Measurements from ENCODE around the gene KRTAP16-1. TPM values are rescaled to one million over a fixed set of nuclear protein-coding genes. Genes with fewer than 3 reads are reported as not detected.

The KRTAP16-1 gene
- total RNA-seq, 3 donors from 2014 or later (not counting 1 experiment from before 2014, with no cell fraction given), result 0.16 to 0.23 (median 0.23) TPM

DNA sequence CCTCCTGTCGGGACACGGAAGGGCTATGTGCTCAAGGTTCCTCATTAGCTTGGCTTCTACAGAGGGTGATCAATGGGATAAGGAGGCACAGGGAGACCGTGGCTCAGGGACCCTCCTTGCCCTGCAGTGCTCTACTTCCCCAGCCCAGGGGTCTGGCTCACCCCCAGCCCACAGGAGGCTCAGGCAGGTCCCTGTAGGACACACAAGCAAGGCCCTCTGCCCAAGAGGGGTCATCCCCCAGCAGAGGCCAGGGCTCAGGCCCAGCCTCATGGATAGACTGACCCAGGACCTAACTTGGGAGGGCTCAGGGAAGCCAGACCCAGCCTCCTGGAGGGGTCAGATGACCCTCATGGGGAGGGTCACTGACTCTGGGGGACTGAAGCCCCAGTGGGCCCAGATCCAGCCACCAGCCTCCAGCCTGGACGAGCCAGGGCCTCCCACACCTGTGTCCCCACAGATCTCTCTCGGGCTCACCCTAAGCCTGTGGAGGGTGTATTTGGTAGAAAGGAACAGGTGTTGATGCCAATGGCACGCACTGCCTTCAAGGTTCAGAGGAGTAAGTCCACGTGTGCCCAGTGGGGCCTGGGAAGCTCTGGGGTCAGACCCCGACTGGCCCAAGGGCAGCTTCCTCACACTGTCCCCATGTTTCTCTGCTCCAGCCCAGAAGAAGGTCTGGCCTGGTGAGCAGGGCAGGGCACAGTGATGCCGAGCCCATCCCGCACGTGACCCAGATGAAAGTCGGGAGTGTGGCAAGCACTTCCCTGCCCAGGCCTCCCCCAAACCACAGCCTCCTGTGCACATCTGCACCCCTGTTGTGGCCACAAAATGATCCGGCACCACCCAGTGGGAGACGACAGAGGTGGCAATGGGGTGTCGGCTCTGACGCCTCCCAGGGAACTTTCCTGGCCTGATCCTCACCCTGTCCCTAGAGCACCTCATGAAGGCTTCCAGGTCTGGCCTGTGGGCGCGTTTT, 17.4 kb upstream of the KRTAP16-1 start:
- no peaks in the 10 kb centered on the region for H3K36me3 ChIP-seq (ENCODE audit: control insufficient read depth, insufficient read depth, low read length)
- no peaks in the 10 kb centered on the region for H3K36me3 Mint-ChIP-seq
- WGBS (ENCODE audit: insufficient coverage), result 71% methylated on average over 18 of the region's 18 CpGs
- TF ChIP-seq CTCF (IDR thresholded peaks at IDR 0.05), result no peak
- no peak overlapping the region for H3K27ac Mint-ChIP-seq
- peaks cover 32% of the 10 kb centered on the region for H3K4me1 ChIP-seq (ENCODE audit: control insufficient read depth, insufficient read depth, low read length)
- H3K27me3 Mint-ChIP-seq (ENCODE audit: low read depth in 2 of 2), result peaks cover 0 to 3% of the 10 kb centered on the region in 2 donors
- intact Hi-C loops (cut with micrococcal nuclease), result loop anchor here (10.0 kb wide), 2 partner anchors 422 to 522 kb away; no protein-coding TSS in a partner anchor
- no peaks in the 10 kb centered on the region for H3K27me3 ChIP-seq (ENCODE audit: control insufficient read depth, insufficient read depth, low read length)
- no peak overlapping the region for H3K4me3 Mint-ChIP-seq
- H3K4me3 ChIP-seq (ENCODE audit: low read length), result no peak overlapping the region
- no peak overlapping the region for H3K27ac ChIP-seq (ENCODE audit: low read length)
- H3K9me3 Mint-ChIP-seq, result no peaks in the 10 kb centered on the region
- H3K4me1 Mint-ChIP-seq, result no peaks in the 10 kb centered on the region
- H3K9me3 ChIP-seq (ENCODE audit: control insufficient read depth, insufficient read depth, low read length), result no peaks in the 10 kb centered on the region
- ATAC-seq, result no peak
- peak in 1 of 2 donors; percentile 63 for DNase-seq

DNA sequence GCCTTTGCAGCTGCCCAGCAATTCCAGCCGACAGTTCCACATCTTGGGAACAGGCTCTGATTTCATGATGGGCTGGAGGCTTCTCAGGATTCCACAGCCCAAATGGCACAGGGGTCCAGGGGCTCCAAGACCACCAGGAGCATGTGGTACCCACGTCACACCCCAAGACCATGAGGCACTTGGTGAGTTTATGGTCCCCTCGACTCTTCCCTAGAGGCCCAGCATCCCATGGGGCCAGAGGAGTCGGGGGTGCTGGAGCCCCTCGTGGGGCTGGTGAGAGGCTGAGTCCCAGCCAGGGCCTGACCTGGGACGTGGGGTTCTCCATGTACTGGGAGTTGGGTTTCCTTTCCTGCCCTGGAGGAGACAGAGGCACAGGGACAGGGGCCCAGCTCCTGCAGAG, 16.5 kb upstream of the KRTAP16-1 start:
- H3K36me3 Mint-ChIP-seq, result no peaks in the 10 kb centered on the region
- Histone ChIP-seq H3K27me3 (ENCODE audit: control insufficient read depth, insufficient read depth, low read length) (no peaks in the 10 kb centered on the region), H3K4me1 (ENCODE audit: control insufficient read depth, insufficient read depth, low read length) (peaks cover 32% of the 10 kb centered on the region), H3K4me3 (ENCODE audit: low read length) (no peak overlapping the region), H3K36me3 (ENCODE audit: control insufficient read depth, insufficient read depth, low read length) (no peaks in the 10 kb centered on the region), H3K9me3 (ENCODE audit: control insufficient read depth, insufficient read depth, low read length) (no peaks in the 10 kb centered on the region), H3K27ac (ENCODE audit: low read length) (no peak overlapping the region)
- no peak for ATAC-seq
- intact Hi-C loops (cut with micrococcal nuclease), result loop anchor here (10.0 kb wide), 2 partner anchors 421 to 521 kb away; no protein-coding TSS in a partner anchor
- H3K4me1 Mint-ChIP-seq, result no peaks in the 10 kb centered on the region
- WGBS (ENCODE audit: insufficient coverage), result 84% methylated on average over 6 of the region's 6 CpGs
- peaks cover 0 to 3% of the 10 kb centered on the region in 2 donors for H3K27me3 Mint-ChIP-seq (ENCODE audit: low read depth in 2 of 2)
- no peak overlapping the region for H3K4me3 Mint-ChIP-seq
- no peaks in the 10 kb centered on the region for H3K9me3 Mint-ChIP-seq
- no peak overlapping the region for H3K27ac Mint-ChIP-seq
- DNase-seq, result no peak
- no peak for TF ChIP-seq CTCF (IDR thresholded peaks at IDR 0.05)

DNA sequence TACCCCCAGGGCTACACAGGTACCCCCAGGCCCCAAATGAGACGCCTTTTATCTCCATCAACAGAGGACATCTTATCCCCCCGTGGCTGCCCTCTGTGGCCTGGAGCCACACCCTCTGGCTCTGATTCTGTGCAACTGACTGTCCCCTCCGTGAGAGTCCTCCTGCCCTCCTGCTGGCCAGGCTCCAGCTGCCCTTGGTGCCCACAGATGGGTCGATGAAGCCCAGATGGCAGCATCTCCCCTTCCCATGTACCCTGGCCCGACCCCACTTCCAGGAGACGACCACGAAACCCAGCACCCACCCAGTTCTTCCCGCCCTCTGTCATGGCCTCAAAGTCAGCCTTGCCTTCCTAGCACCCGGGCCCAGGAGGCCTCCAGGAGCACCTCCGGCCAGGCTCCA, 16.0 kb upstream of the KRTAP16-1 start:
- intact Hi-C loops (cut with micrococcal nuclease), result loop anchor here (10.0 kb wide), 2 partner anchors 420 to 520 kb away; no protein-coding TSS in a partner anchor
- WGBS (ENCODE audit: insufficient coverage), result 82% methylated on average over 10 of the region's 10 CpGs
- DNase-seq, result no peak

More for the DNA sequence above, 16.0 kb upstream of the KRTAP16-1 start:
- Mint-ChIP-seq H3K9me3 (no peaks in the 10 kb centered on the region), H3K36me3 (no peaks in the 10 kb centered on the region), H3K4me1 (no peaks in the 10 kb centered on the region), H3K27ac (no peak overlapping the region), H3K27me3 (ENCODE audit: low read depth in 2 of 2) (peaks cover 0 to 3% of the 10 kb centered on the region in 2 donors), H3K4me3 (no peak overlapping the region)
- Histone ChIP-seq H3K4me3 (ENCODE audit: low read length) (no peak overlapping the region), H3K4me1 (ENCODE audit: control insufficient read depth, insufficient read depth, low read length) (peaks cover 32% of the 10 kb centered on the region), H3K27ac (ENCODE audit: low read length) (no peak overlapping the region), H3K9me3 (ENCODE audit: control insufficient read depth, insufficient read depth, low read length) (no peaks in the 10 kb centered on the region), H3K27me3 (ENCODE audit: control insufficient read depth, insufficient read depth, low read length) (no peaks in the 10 kb centered on the region), H3K36me3 (ENCODE audit: control insufficient read depth, insufficient read depth, low read length) (no peaks in the 10 kb centered on the region)
- TF ChIP-seq CTCF (IDR thresholded peaks at IDR 0.05), result no peak
- ATAC-seq, result no peak
